Tibial artery (tissue), 4 donors: ENCODE data around the gene LUZP1.

Experiments
- DNase-seq, 2 donors: peaks; one replicate each; pipeline ENCODE4 v3.0.0-alpha.2; 2019
- H3K27ac ChIP-seq, 2 donors: fragments of 200-600 bp; sonication (generic) in 1 of 2; 1 replicate in 1 of 2; 2 replicates in 1 of 2; pipeline ENCODE4 v1.5.1; 2018 to 2019; ENCODE audit warnings: mild to moderate bottlenecking in 1 of 2
- H3K27me3 ChIP-seq, 2 donors: fragments of 200-600 bp; sonication (generic) in 1 of 2; one replicate each; pipeline versions ENCODE4 v1.5.1 to v1.6.0; 2016 to 2019
- H3K36me3 ChIP-seq, 3 donors: fragments of 200-600 bp; sonication (generic) in 2 of 3; one replicate each; pipeline ENCODE4 v1.5.1; 2016 to 2019; ENCODE audit warnings: mild to moderate bottlenecking in 2 of 3
- H3K4me1 ChIP-seq, 4 donors: fragments of 200-600 bp; sonication (generic) in 2 of 4; 1 replicate in 3 of 4; 2 replicates in 1 of 4; pipeline ENCODE4 v1.5.1; 2016 to 2019
- H3K4me3 ChIP-seq, 2 donors: fragments of 200-600 bp; sonication (generic) in 1 of 2; 1 replicate in 1 of 2; 2 replicates in 1 of 2; pipeline ENCODE4 v1.5.1; 2018 to 2019; ENCODE audit warnings: mild to moderate bottlenecking in 2 of 2
- H3K9me3 ChIP-seq, 3 donors: fragments of 200-600 bp; sonication (generic) in 1 of 3; one replicate each; pipeline ENCODE4 v1.5.1; 2016 to 2019
- CTCF ChIP-seq, 2 experiments: fragments of 200-600 bp in 1 of 2; fragments of 450-650 bp in 1 of 2; IDR thresholded peaks; one replicate each; pipeline ENCODE4 v1.5.1; 2017 to 2019; ENCODE audit warnings: antibody characterized with exemption in 2 of 2, mild to moderate bottlenecking in 1 of 2, moderate library complexity in 1 of 2
- intact Hi-C: fragments of 100-400 bp; cut with DNase I; formaldehyde crosslinking; loops from one replicate; pipeline ENCODE4 v1.15.0; 2023; ENCODE audit warnings: low total_unique reads

The LUZP1 gene

GRCh38 chr1:23159963-23160877 lies 8.4 kb downstream of the LUZP1 start:
- no peak for TF ChIP-seq CTCF (IDR thresholded peaks at IDR 0.05)
- H3K4me1 ChIP-seq, result peaks cover 0 to 14% (median under 1%) of the 10 kb centered on the region in 4 donors
- intact Hi-C loops, result no loop called here

GRCh38 chr1:23156940-23157339 lies 11.7 kb downstream of the LUZP1 start:
- intact Hi-C loops, result no loop called here
- no peak for DNase-seq
- Histone ChIP-seq H3K9me3 (no peaks in the 10 kb centered on the region), H3K27ac (no peak overlapping the region), H3K4me3 (no peak overlapping the region), H3K36me3 (no peaks in the 10 kb centered on the region), H3K4me1 (no peaks in the 10 kb centered on the region), H3K27me3 (no peaks in the 10 kb centered on the region)
- no peak for TF ChIP-seq CTCF (IDR thresholded peaks at IDR 0.05)

More at GRCh38 chr1:23159963-23160877, 8.4 kb downstream of the LUZP1 start:
- no peaks in the 10 kb centered on the region for H3K9me3 ChIP-seq
- no peak overlapping the region for H3K4me3 ChIP-seq
- no peaks in the 10 kb centered on the region for H3K27me3 ChIP-seq
- no peak overlapping the region for H3K27ac ChIP-seq
- DNase-seq, result no peak
- H3K36me3 ChIP-seq, result no peaks in the 10 kb centered on the region

- Histone ChIP-seq H3K27me3 (no peaks in the 10 kb centered on the region), H3K27ac (no peak overlapping the region), H3K4me1 (peaks cover 0 to 7% (median 1%) of the 10 kb centered on the region in 4 donors), H3K36me3 (no peaks in the 10 kb centered on the region), H3K9me3 (no peaks in the 10 kb centered on the region), H3K4me3 (no peak overlapping the region)
- intact Hi-C loops, result no loop called here
- DNase-seq, result no peak
- no peak for TF ChIP-seq CTCF (IDR thresholded peaks at IDR 0.05)
Measured at GRCh38 chr1:23152966-23153684, 15.5 kb downstream of the LUZP1 start.

GRCh38 chr1:23150742-23151141 lies 17.9 kb downstream of the LUZP1 start:
- TF ChIP-seq CTCF (IDR thresholded peaks at IDR 0.05), result no peak
- Histone ChIP-seq H3K4me3 (no peak overlapping the region), H3K4me1 (peaks cover 0 to 7% (median 1%) of the 10 kb centered on the region in 4 donors), H3K9me3 (no peaks in the 10 kb centered on the region), H3K36me3 (no peaks in the 10 kb centered on the region), H3K27ac (no peak overlapping the region), H3K27me3 (no peaks in the 10 kb centered on the region)
- DNase-seq, result no peak
- intact Hi-C loops, result no loop called here

GRCh38 chr1:23150125-23150524 lies 18.5 kb downstream of the LUZP1 start:
- H3K4me1 ChIP-seq, result peaks cover 0 to 7% (median 1%) of the 10 kb centered on the region in 4 donors
- no peak for DNase-seq
- no peak overlapping the region for H3K4me3 ChIP-seq
- H3K9me3 ChIP-seq, result no peaks in the 10 kb centered on the region
- intact Hi-C loops, result no loop called here
- no peaks in the 10 kb centered on the region for H3K36me3 ChIP-seq
- H3K27me3 ChIP-seq, result no peaks in the 10 kb centered on the region
- TF ChIP-seq CTCF (IDR thresholded peaks at IDR 0.05), result no peak
- no peak overlapping the region for H3K27ac ChIP-seq
